22Rv1 (cell line): ENCODE measurements around the gene CA7.

ENCODE experiments used
- H3K27ac ChIP-seq: fragments of 450-650 bp; 2 replicates; pipeline ENCODE4 v1.5.1; 2017
- CTCF ChIP-seq: fragments of 450-650 bp; IDR thresholded peaks from 2 replicates; pipeline ENCODE4 v1.5.1; 2017; ENCODE audit warnings: mild to moderate bottlenecking
- ZFX ChIP-seq: fragments of 450-650 bp; IDR thresholded peaks from 2 replicates; pipeline ENCODE4 v1.6.1; 2017; ENCODE audit warnings: antibody characterized with exemption, borderline replicate concordance

Gene CA7

GRCh38 chr16:66874079-66874775, 30.0 kb downstream of the CA7 start:
- H3K27ac ChIP-seq = no peak overlapping the region
- TF ChIP-seq CTCF (no peak), ZFX (no peak)

- no peak overlapping the region for H3K27ac ChIP-seq
- TF ChIP-seq ZFX (no peak), CTCF (no peak)
Observed at GRCh38 chr16:66878067-66878466, 33.9 kb downstream of the CA7 start.

- peak within 1 kb of the TSS; percentile 56 for H3K27ac ChIP-seq
- TF ChIP-seq CTCF (no peak), ZFX (no peak)
Observed at GRCh38 chr16:66880288-66881013, 36.2 kb downstream of the CA7 start, which contains the start of gene PDP2. TSS of gene PDP2 (plus strand) at chr16:66880515. CDS start at chr16:66884285, 3,770 bp downstream.

- H3K27ac ChIP-seq = peak overlapping the region; percentile 56
- TF ChIP-seq CTCF (no peak), ZFX (no peak)
Observed at GRCh38 chr16:66881014-66881417, 36.8 kb downstream of the CA7 start.

GRCh38 chr16:66881560-66881959, 37.3 kb downstream of the CA7 start:
- H3K27ac ChIP-seq = no peak overlapping the region
- TF ChIP-seq ZFX (no peak), CTCF (no peak)

- H3K27ac ChIP-seq = no peak overlapping the region
- no peak for TF ChIP-seq CTCF
- TF ChIP-seq ZFX = no peak
Observed at GRCh38 chr16:66881964-66882508, 37.8 kb downstream of the CA7 start.

GRCh38 chr16:66882702-66883101, 38.5 kb downstream of the CA7 start:
- no peak overlapping the region for H3K27ac ChIP-seq
- no peak for TF ChIP-seq ZFX
- TF ChIP-seq CTCF = no peak
